ENCODE measurements around the gene LIG3. TPM values are rescaled to one million over a fixed set of nuclear protein-coding genes. Genes with fewer than 3 reads are reported as not detected.

Gene LIG3
- total and polyA plus RNA-seq, 2 of the 4 experiments (the other 2 are of a cell fraction) = 36.4 to 41.9 TPM

- dilution Hi-C loops (cut with HindIII; ENCODE audit: low sequenced_read_pairs, unreplicated experiment) (no loop called here), intact Hi-C loops (cut with micrococcal nuclease) (no loop called here), in situ Hi-C loops (cut with MboI; ENCODE audit: low sequenced_read_pairs) (loop anchor here (25.0 kb wide), 1 partner anchor 599 kb away; the partner anchor contains the start of genes AP2B1 and PEX12)
- peaks cover 10% of the 10 kb centered on the region for H3K9me1 ChIP-seq (ENCODE audit: insufficient read depth, low read length)
- no peak for TF ChIP-seq CHD1 (IDR thresholded peaks at IDR 0.05; ENCODE audit: low read depth, low read length)
- TF ChIP-seq ELK1 (IDR thresholded peaks at IDR 0.05; ENCODE audit: borderline replicate concordance, low read depth, low read length) = no peak
- TF ChIP-seq RCOR1 (IDR thresholded peaks at IDR 0.05; ENCODE audit: insufficient replicate concordance, low read length) = no peak
- no peak for TF ChIP-seq RFX5 (IDR thresholded peaks at IDR 0.05; ENCODE audit: low read depth, low read length)
- no peak for TF ChIP-seq USF2 (IDR thresholded peaks at IDR 0.05; ENCODE audit: low read depth, low read length)
- TF ChIP-seq POLR2A (IDR thresholded peaks at IDR 0.05; ENCODE audit: low read depth, low read length) = no peak
- TF ChIP-seq FOS (IDR thresholded peaks at IDR 0.05; ENCODE audit: low read depth, low read length) = no peak
- no peak for TF ChIP-seq MAZ (IDR thresholded peaks at IDR 0.05; ENCODE audit: borderline replicate concordance, low read depth, low read length)
- no peak for TF ChIP-seq CTCF (conservative IDR thresholded peaks at IDR 0.05; ENCODE audit: low read depth, low read length)
- H3K27ac ChIP-seq (ENCODE audit: insufficient read depth, low read length) = no peak overlapping the region
- H4K20me1 ChIP-seq (ENCODE audit: insufficient read depth, low read length) = no peaks in the 10 kb centered on the region
- WGBS, 2 experiments (ENCODE audit: extremely low coverage in 2 of 2, insufficient read length in 1 of 2) = 100% methylated on average over 1 of the region's 2 CpGs; no CpG with 5 or more reads in 1 of the 2 experiments
- no peak overlapping the region for H3K18ac ChIP-seq (ENCODE audit: low read depth, low read length)
- ChIA-PET POLR2A (ENCODE audit: unreplicated experiment) (no interaction called here), CTCF (interaction anchor here (0.6 kb wide), 2 partner anchors 159 to 341 kb away, joined by 3 to 4 read pairs; partner anchors contain the start of gene UNC45B)
- no peak overlapping the region for H2BK5ac ChIP-seq (ENCODE audit: low read depth, low read length, poor library complexity, severe bottlenecking)
- no peak overlapping the region for H2BK120ac ChIP-seq (ENCODE audit: low read depth, low read length)
- no peaks in the 10 kb centered on the region for H3K4me1 ChIP-seq (ENCODE audit: control insufficient read depth, insufficient read depth, low read length)
- no peak overlapping the region for H2BK20ac ChIP-seq (ENCODE audit: low read depth, low read length)
- no peaks in the 10 kb centered on the region for H3K27me3 ChIP-seq (ENCODE audit: control insufficient read depth, insufficient read depth, low read length)
- H4K8ac ChIP-seq (ENCODE audit: low read depth in 2 of 2, low read length in 2 of 2) = no peak overlapping the region
- no peak overlapping the region for H3K4ac ChIP-seq (ENCODE audit: low read depth, low read length)
- H2AK5ac ChIP-seq (ENCODE audit: low read depth, low read length) = no peak overlapping the region
- no peak for ATAC-seq (ENCODE audit: low read depth)
- H3K36me3 ChIP-seq (ENCODE audit: control insufficient read depth, insufficient read depth, low read length) = peaks cover 29% of the 10 kb centered on the region
- H3K9ac ChIP-seq (ENCODE audit: low read depth, low read length) = no peak overlapping the region
- H3K9me3 ChIP-seq (ENCODE audit: control insufficient read depth, insufficient read depth, low read length) = no peaks in the 10 kb centered on the region
- no peak overlapping the region for H3K23ac ChIP-seq (ENCODE audit: low read depth, low read length)
- DNase-seq = no peak
- no peak overlapping the region for H3K4me2 ChIP-seq (ENCODE audit: low read depth, low read length)
- no peak overlapping the region for H2AFZ ChIP-seq (replicated peaks; ENCODE audit: low read length, poor library complexity)
- no peak overlapping the region for H3K4me3 ChIP-seq (ENCODE audit: insufficient read depth, low read depth, low read length)
- no peak overlapping the region for H4K91ac ChIP-seq (ENCODE audit: insufficient read depth, low read depth, low read length)
- no peak overlapping the region for H2AK9ac ChIP-seq (replicated peaks; ENCODE audit: low read depth, low read length, poor library complexity)
- no peak overlapping the region for H3K14ac ChIP-seq (replicated peaks; ENCODE audit: low read depth, low read length)
- peaks cover 8 to 17% of the 10 kb centered on the region in 2 experiments; a peak in 3 of 4 replicates for H3K79me1 ChIP-seq (ENCODE audit: low read depth in 1 of 2, low read length in 2 of 2)
- BruUV-seq (replicated peaks) = no TSS peak
- no peak overlapping the region for H4K5ac ChIP-seq (ENCODE audit: low read depth, low read length)
- no peak overlapping the region for H3K56ac ChIP-seq (ENCODE audit: extremely low read depth, insufficient read depth, low read length)
- H2BK15ac ChIP-seq (ENCODE audit: low read depth, low read length) = no peak overlapping the region
These were observed 8.3 kb downstream of the LIG3 start for GRCh38 chr17:34988644-34989043.
